Measurements from ENCODE around the gene AP1G2. TPM values are rescaled to one million over a fixed set of nuclear protein-coding genes. Genes with fewer than 3 reads are reported as not detected.

AP1G2 gene
- total RNA-seq, 2 experiments from 2014 or later = 193 to 198 TPM

DNA sequence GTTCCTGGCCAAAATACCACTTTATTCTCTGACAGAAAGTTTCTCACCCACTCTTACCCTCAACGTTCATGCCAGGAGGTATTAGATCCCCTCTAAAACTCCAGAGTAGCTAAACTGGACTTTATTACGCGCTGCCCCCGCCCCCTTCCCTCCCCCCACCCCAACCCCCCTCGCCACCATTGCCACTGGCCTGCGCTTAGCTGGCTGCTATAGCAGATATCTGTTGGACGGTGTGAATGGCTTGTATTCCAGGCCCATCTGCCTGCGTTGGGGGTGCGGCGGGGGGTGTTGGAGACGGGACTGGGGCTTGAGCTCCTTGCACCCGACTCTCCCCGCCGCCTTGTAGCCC is 12.1 kb downstream of the AP1G2 start:
- H3K27me3 Mint-ChIP-seq = peaks cover 9% of the 10 kb centered on the region
- H3K4me1 ChIP-seq (ENCODE audit: insufficient read depth, low read length) = peaks cover 46% of the 10 kb centered on the region
- peak overlapping the region; percentile 99 for H3K4me3 Mint-ChIP-seq
- POLR2A ChIA-PET = interaction anchor here (0.6 to 1.5 kb wide), 6 partner anchors 11 to 887 kb away, joined by 3 to 4 read pairs (median 3); partner anchors contain the start of genes C14orf119, NGDN and SDR39U1
- no peaks in the 10 kb centered on the region for H3K9me3 ChIP-seq (ENCODE audit: control insufficient read depth in 1 of 2, insufficient read depth in 1 of 2, low read length in 2 of 2)
- peaks cover 43% of the 10 kb centered on the region for H3K4me1 Mint-ChIP-seq (ENCODE audit: low read depth)
- ATAC-seq (ENCODE audit: poor library complexity) (no peak), DNase-seq (no peak)
- intact Hi-C loops (cut with DNase I, micrococcal nuclease) = loop anchor here (1.0 to 5.0 kb wide), 4 partner anchors 12 to 288 kb away; partner anchors contain the start of genes AP1G2 (in 1 of the 2) and PABPN1 (in 1 of the 2)
- H3K27ac ChIP-seq (ENCODE audit: low read depth in 1 of 2, low read length in 2 of 2) = peak overlapping the region; percentile 87 to 89
- H3K9me3 Mint-ChIP-seq = no peaks in the 10 kb centered on the region
- H3K36me3 Mint-ChIP-seq (ENCODE audit: low read depth) = peaks cover 20% of the 10 kb centered on the region
- peak overlapping the region; percentile 79 for H3K27ac Mint-ChIP-seq
- peak overlapping the region; percentile 94 for H3K4me3 ChIP-seq (ENCODE audit: low read length)
- H3K27me3 ChIP-seq (ENCODE audit: control insufficient read depth in 1 of 2, insufficient read depth in 2 of 2, low read length in 2 of 2) = peaks cover 6 to 7% of the 10 kb centered on the region in 2 experiments
- CTCF ChIA-PET = interaction anchor here (2.0 kb wide), 1 partner anchor 77 kb away, joined by 8 read pairs; no protein-coding TSS in a partner anchor
- peaks cover 23% of the 10 kb centered on the region for H3K36me3 ChIP-seq (ENCODE audit: insufficient read depth, low read length)
- TF ChIP-seq, protein P1, sequence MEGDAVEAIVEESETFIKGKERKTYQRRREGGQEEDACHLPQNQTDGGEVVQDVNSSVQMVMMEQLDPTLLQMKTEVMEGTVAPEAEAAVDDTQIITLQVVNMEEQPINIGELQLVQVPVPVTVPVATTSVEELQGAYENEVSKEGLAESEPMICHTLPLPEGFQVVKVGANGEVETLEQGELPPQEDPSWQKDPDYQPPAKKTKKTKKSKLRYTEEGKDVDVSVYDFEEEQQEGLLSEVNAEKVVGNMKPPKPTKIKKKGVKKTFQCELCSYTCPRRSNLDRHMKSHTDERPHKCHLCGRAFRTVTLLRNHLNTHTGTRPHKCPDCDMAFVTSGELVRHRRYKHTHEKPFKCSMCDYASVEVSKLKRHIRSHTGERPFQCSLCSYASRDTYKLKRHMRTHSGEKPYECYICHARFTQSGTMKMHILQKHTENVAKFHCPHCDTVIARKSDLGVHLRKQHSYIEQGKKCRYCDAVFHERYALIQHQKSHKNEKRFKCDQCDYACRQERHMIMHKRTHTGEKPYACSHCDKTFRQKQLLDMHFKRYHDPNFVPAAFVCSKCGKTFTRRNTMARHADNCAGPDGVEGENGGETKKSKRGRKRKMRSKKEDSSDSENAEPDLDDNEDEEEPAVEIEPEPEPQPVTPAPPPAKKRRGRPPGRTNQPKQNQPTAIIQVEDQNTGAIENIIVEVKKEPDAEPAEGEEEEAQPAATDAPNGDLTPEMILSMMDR (IDR thresholded peaks at IDR 0.05) = no peak

DNA sequence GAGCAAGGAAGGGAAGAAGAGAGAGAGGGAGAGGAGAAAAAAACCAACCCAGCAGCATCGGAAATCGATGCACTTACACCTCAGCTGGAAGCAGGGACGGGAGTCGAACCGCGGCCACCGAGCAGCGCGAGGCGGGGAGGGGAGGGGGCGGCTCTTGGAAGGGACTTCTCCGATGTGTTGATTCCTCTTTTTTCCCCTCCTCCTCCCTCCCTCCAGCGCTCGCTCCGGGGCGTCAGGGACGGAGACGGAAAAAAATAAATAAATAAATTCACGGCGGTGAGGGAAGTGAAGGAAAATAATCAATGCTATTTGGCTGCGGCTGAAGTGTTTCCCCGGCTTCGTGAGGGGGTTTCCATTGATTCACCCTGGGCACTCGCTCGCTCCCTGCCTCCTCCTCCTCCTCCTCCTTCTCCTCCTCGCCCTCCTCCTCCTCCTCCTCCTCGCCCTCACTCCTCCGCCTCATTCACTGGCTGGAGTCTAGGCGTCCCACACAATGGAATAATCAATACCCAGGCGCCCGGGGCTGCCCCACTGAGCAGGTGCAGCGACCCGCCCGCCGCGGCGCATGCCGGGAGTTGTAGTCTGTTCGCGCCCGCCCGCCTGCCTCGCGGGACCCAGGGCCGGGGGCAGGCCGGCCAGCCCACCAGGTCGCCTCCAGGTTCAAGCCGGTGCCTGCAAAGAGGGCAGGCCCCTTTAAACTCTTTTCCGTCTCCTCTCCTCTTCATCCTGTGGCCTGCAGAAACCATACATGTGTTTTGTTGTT is 16.1 kb downstream of the AP1G2 start, which contains the start of gene ZFHX2:
Gene ZFHX2 (minus strand): TSS at position 500 of the 763 bp plus-strand sequence. CDS start 16,440 bp downstream, outside the sequence.
- H3K27me3 Mint-ChIP-seq = peaks cover 9% of the 10 kb centered on the region
- H3K36me3 ChIP-seq (ENCODE audit: insufficient read depth, low read length) = no peaks in the 10 kb centered on the region
- peak; percentile 44 to 86 (median 64) for DNase-seq
- H3K4me1 Mint-ChIP-seq (ENCODE audit: low read depth) = peaks cover 25% of the 10 kb centered on the region
- H3K27ac Mint-ChIP-seq = peak within 1 kb of the TSS; percentile 59
- no peaks in the 10 kb centered on the region for H3K9me3 ChIP-seq (ENCODE audit: control insufficient read depth in 1 of 2, insufficient read depth in 1 of 2, low read length in 2 of 2)
- intact Hi-C loops (cut with DNase I, micrococcal nuclease) = no loop called here
- no peak within 1 kb of the TSS for H3K27ac ChIP-seq (ENCODE audit: low read depth in 1 of 2, low read length in 2 of 2)
- POLR2A ChIA-PET = interaction anchor here (0.5 to 1.4 kb wide), 5 partner anchors 11 to 620 kb away, joined by 3 to 5 read pairs (median 3); partner anchors contain the start of gene PPP1R3E
- TF ChIP-seq, protein P1 (IDR thresholded peaks at IDR 0.05) = no peak
- CTCF ChIA-PET = interaction anchor here (1.0 to 1.8 kb wide), 3 partner anchors 8 to 73 kb away, joined by 3 to 8 read pairs (median 6); no protein-coding TSS in a partner anchor
- H3K27me3 ChIP-seq (ENCODE audit: control insufficient read depth in 1 of 2, insufficient read depth in 2 of 2, low read length in 2 of 2) = peaks cover 12 to 18% of the 10 kb centered on the region in 2 experiments
- no peaks in the 10 kb centered on the region for H3K9me3 Mint-ChIP-seq
- peaks cover 29% of the 10 kb centered on the region for H3K4me1 ChIP-seq (ENCODE audit: insufficient read depth, low read length)
- peak; percentile 58 for ATAC-seq (ENCODE audit: poor library complexity)
- no peaks in the 10 kb centered on the region for H3K36me3 Mint-ChIP-seq (ENCODE audit: low read depth)
- H3K4me3 ChIP-seq (ENCODE audit: low read length) = peak within 1 kb of the TSS; percentile 77
- H3K4me3 Mint-ChIP-seq = no peak within 1 kb of the TSS

DNA sequence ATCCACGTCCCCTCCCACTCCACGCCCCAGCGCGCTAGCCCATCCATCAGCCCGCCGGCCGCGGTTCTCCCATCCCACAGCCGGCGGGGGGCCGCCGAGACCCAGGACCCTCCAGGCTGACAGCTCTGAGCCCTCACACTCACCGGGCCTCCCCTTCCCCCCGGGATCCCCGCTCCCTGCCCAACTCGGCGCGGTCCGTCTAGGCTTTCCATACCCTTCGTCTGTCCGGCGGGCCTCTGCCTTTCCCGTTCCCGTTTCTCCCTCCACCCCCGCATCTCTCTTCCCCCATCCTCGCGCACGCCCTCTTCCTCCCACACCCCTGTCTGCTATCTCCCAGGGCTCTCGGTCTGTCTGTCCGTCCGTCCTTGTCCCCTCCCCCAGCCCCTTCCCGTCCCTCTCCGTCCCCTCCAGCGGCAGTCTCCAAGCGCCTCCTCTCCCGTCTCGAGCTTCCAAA is 16.8 kb downstream of the AP1G2 start:
- Mint-ChIP-seq H3K4me1 (ENCODE audit: low read depth) (peaks cover 19% of the 10 kb centered on the region), H3K9me3 (no peaks in the 10 kb centered on the region), H3K4me3 (no peak overlapping the region)

More for the DNA sequence above, 16.8 kb downstream of the AP1G2 start:
- TF ChIP-seq, protein P1 (IDR thresholded peaks at IDR 0.05) = no peak
- no peaks in the 10 kb centered on the region for H3K9me3 ChIP-seq (ENCODE audit: control insufficient read depth in 1 of 2, insufficient read depth in 1 of 2, low read length in 2 of 2)
- ATAC-seq (ENCODE audit: poor library complexity) (no peak), DNase-seq (no peak)
- no peak overlapping the region for H3K27ac Mint-ChIP-seq
- H3K4me3 ChIP-seq (ENCODE audit: low read length) = peak overlapping the region; percentile 77
- intact Hi-C loops (cut with DNase I, micrococcal nuclease) = no loop called here
- H3K36me3 ChIP-seq (ENCODE audit: insufficient read depth, low read length) = no peaks in the 10 kb centered on the region
- H3K4me1 ChIP-seq (ENCODE audit: insufficient read depth, low read length) = peaks cover 25% of the 10 kb centered on the region
- H3K27me3 ChIP-seq (ENCODE audit: control insufficient read depth in 1 of 2, insufficient read depth in 2 of 2, low read length in 2 of 2) = peaks cover 12 to 18% of the 10 kb centered on the region in 2 experiments
- no peak overlapping the region for H3K27ac ChIP-seq (ENCODE audit: low read depth in 1 of 2, low read length in 2 of 2)
- ChIA-PET POLR2A (interaction anchor here (1.0 to 1.1 kb wide), 2 partner anchors 248 to 249 kb away, joined by 3 read pairs; partner anchors contain the start of gene PPP1R3E), CTCF (interaction anchor here (1.1 to 1.8 kb wide), 2 partner anchors 9 to 72 kb away, joined by 6 to 8 read pairs; no protein-coding TSS in a partner anchor)
- peaks cover 9% of the 10 kb centered on the region for H3K27me3 Mint-ChIP-seq
- H3K36me3 Mint-ChIP-seq (ENCODE audit: low read depth) = no peaks in the 10 kb centered on the region

All from CD4-positive, alpha-beta T cell (primary cell).